K562 (cell line): Measurements from ENCODE around the gene THADA. TPM values are rescaled to one million over a fixed set of nuclear protein-coding genes. Genes with fewer than 3 reads are reported as not detected.

ENCODE experiments used
- ATAC-seq: fragments of 200-7000 bp; cut with Tn5 transposase; 3 replicates; pipeline ENCODE4 v1.9.1; 2020; ENCODE audit warnings: moderate library complexity
- BruUV-seq: library from RNA; stranded (reverse); fragments of 400-500 nt; replicated peaks from 2 replicates; lab custom pipeline; 2021; lab: Mats Ljungman, UMichigan
- CTCF ChIA-PET: fragments of 300-600 bp; formaldehyde crosslinking; extraction: SDS; loops from one replicate; lab custom pipeline; 2021; ENCODE audit warnings: low intra/inter-chr PET ratio; lab: Yijun Ruan, JAX
- POLR2A ChIA-PET: fragments of 300-600, 350-650 bp; sonication (Branson Sonifier 250); formaldehyde crosslinking; extraction: SDS; loops from one replicate; lab custom pipeline; 2021; ENCODE audit warnings: antibody characterized with exemption, inconsistent platforms; lab: Yijun Ruan, JAX
- DNase-seq, 4 experiments: peaks; one replicate each; pipeline versions ENCODE4 v3.0.0 to v3.0.0-alpha.2; 2011 to 2018; ENCODE audit warnings: low spot score in 3 of 4, mixed read lengths in 3 of 4; ENCODE audit errors: extremely low read depth in 1 of 4
- FAIRE-seq: peaks from 2 replicates; lab custom pipeline; 2011; peaks lifted over from hg19 to GRCh38; lab: Jason Lieb, UNC
- H2AFZ ChIP-seq: 2 replicates; pipeline ENCODE4 v1.6.0; 2011; ENCODE audit warnings: low read depth, low read length, control low read depth, inconsistent platforms
- H3K27ac ChIP-seq: fragments of 200-600 bp; 3 replicates; pipeline ENCODE4 v1.8.0; 2011; ENCODE audit warnings: low read depth, mild to moderate bottlenecking, control low read depth, inconsistent platforms, low read length, moderate library complexity, mixed read lengths; ENCODE audit errors: extremely low read depth
- H3K27me3 ChIP-seq, 2 experiments: fragments of 300-600 bp in 1 of 2; 2 replicates in 1 of 2; 3 replicates in 1 of 2; pipeline versions ENCODE4 v1.6.0 to v1.8.0; 2011; ENCODE audit warnings: inconsistent platforms in 2 of 2, low read length in 2 of 2, mild to moderate bottlenecking in 1 of 2, mixed read lengths in 1 of 2, moderate library complexity in 1 of 2; ENCODE audit not compliant: control insufficient read depth in 2 of 2, insufficient read depth in 2 of 2
- H3K36me3 ChIP-seq: fragments of 300-600 bp; 3 replicates; pipeline ENCODE4 v1.8.0; 2011; ENCODE audit warnings: mild to moderate bottlenecking, low read length, inconsistent platforms; ENCODE audit not compliant: control insufficient read depth, insufficient read depth
- H3K4me1 ChIP-seq, 2 experiments: fragments of 200-600 bp in 1 of 2; replicated peaks in 1 of 2; 2 replicates in 1 of 2; 3 replicates in 1 of 2; pipeline versions ENCODE4 v1.5.1 to v1.8.0; 2011; ENCODE audit warnings: inconsistent platforms in 2 of 2, low read length in 2 of 2, mild to moderate bottlenecking in 1 of 2, mixed read lengths in 1 of 2, moderate library complexity in 1 of 2; ENCODE audit not compliant: control insufficient read depth in 2 of 2, insufficient read depth in 2 of 2
- H3K4me2 ChIP-seq: 2 replicates; pipeline ENCODE4 v1.6.1; 2011; ENCODE audit warnings: low read length, control low read depth, inconsistent platforms, mixed read lengths; ENCODE audit not compliant: insufficient read depth
- H3K4me3 ChIP-seq: fragments of 200-600 bp; sonication (generic), shearing (Covaris generic); 2 replicates; pipeline ENCODE4 v1.5.1; 2016; ENCODE audit warnings: control low read depth, inconsistent platforms
- H3K79me2 ChIP-seq: fragments of 200-600 bp; 3 replicates; pipeline ENCODE4 v1.8.0; 2011; ENCODE audit warnings: low read length, inconsistent platforms; ENCODE audit not compliant: control insufficient read depth, insufficient read depth
- H3K9ac ChIP-seq, 2 experiments: 2 replicates each; pipeline versions ENCODE4 v1.6.0 to v1.6.1; 2011; ENCODE audit warnings: low read depth in 2 of 2, low read length in 2 of 2, control low read depth in 1 of 2, inconsistent platforms in 1 of 2, mild to moderate bottlenecking in 1 of 2, mixed read lengths in 1 of 2; ENCODE audit not compliant: insufficient read depth in 1 of 2
- H3K9me1 ChIP-seq: one replicate; pipeline ENCODE4 v1.6.0; 2011; ENCODE audit warnings: inconsistent platforms, mild to moderate bottlenecking, low read length, moderate library complexity; ENCODE audit not compliant: control insufficient read depth, insufficient read depth
- H3K9me3 ChIP-seq: replicated peaks from 2 replicates; pipeline ENCODE4 v1.5.1; 2011; ENCODE audit warnings: low read depth, low read length, inconsistent platforms; ENCODE audit not compliant: control insufficient read depth, insufficient read depth
- H4K20me1 ChIP-seq: replicated peaks from 2 replicates; pipeline ENCODE4 v1.6.1; 2011; ENCODE audit warnings: low read length, inconsistent platforms, mixed read lengths; ENCODE audit not compliant: control insufficient read depth, insufficient read depth
- C11orf30 ChIP-seq: fragments of 450-650 bp; IDR thresholded peaks from 2 replicates; pipeline ENCODE4 v1.6.1; 2016; ENCODE audit warnings: low read depth, mild to moderate bottlenecking
- ELF1 ChIP-seq: fragments of 200-800 bp; sonication (Bioruptor generic); IDR thresholded peaks from 2 replicates; pipeline ENCODE4 v1.6.1; 2016; ENCODE audit warnings: missing genetic modification characterization, missing compliant biosample characterization
- FOXM1 ChIP-seq, 2 experiments: fragments of 450-650 bp in 1 of 2; sonication (generic) in 1 of 2; formaldehyde crosslinking in 1 of 2; IDR thresholded peaks; 2 replicates each; pipeline versions ENCODE4 v1.6.1 to v1.9.0; 2017 to 2022; ENCODE audit warnings: low read depth in 2 of 2, mild to moderate bottlenecking in 2 of 2, missing genetic modification reagents in 1 of 2, moderate library complexity in 1 of 2
- GATA2 ChIP-seq: sonication (generic); formaldehyde crosslinking; IDR thresholded peaks from 2 replicates; pipeline ENCODE4 v1.4.0; 2020; ENCODE audit warnings: mild to moderate bottlenecking, missing genetic modification reagents
- MEF2D ChIP-seq: conservative IDR thresholded peaks from 2 replicates; pipeline ENCODE4 v1.6.1; 2016; ENCODE audit warnings: low read depth, missing genetic modification characterization, missing compliant biosample characterization
- NELFE ChIP-seq: IDR thresholded peaks from 2 replicates; pipeline ENCODE4 v1.6.1; 2011; ENCODE audit warnings: mild to moderate bottlenecking; ENCODE audit not compliant: insufficient read depth, insufficient read length
- NFIX ChIP-seq: fragments of 250-450 bp; sonication (Bioruptor Pico); IDR thresholded peaks from 2 replicates; pipeline ENCODE4 v1.4.0; 2020; ENCODE audit warnings: low read depth, mild to moderate bottlenecking, moderate library complexity
- PTRF ChIP-seq: fragments of 450-650 bp; IDR thresholded peaks from 2 replicates; pipeline ENCODE4 v1.6.1; 2016; ENCODE audit warnings: mild to moderate bottlenecking, missing genetic modification characterization, missing compliant biosample characterization
- ZNF384 ChIP-seq: IDR thresholded peaks from 2 replicates; pipeline ENCODE4 v1.6.1; 2012; ENCODE audit warnings: low read depth, low read length, improper control_type of control experiment
- ZNF57 ChIP-seq: fragments of 450-650 bp; formaldehyde crosslinking; IDR thresholded peaks from 2 replicates; pipeline ENCODE4 v1.4.0; 2020; ENCODE audit warnings: mild to moderate bottlenecking, moderate library complexity
- ZNF717 ChIP-seq: fragments of 250-450 bp; sonication (Bioruptor Pico); IDR thresholded peaks from 2 replicates; pipeline ENCODE4 v1.5.0; 2021
- WGBS: fragments of 100-300 bp; shearing (Covaris generic); methylation state at CpG from one replicate; pipeline ENCODE4 v1.1.6; 2016; ENCODE audit warnings: low coverage, mixed read lengths; ENCODE audit not compliant: insufficient coverage; ENCODE audit errors: missing lambda C conversion rate; 5-methylcytosine and 5-hydroxymethylcytosine counted together
- in situ Hi-C: fragments of 300-500 bp; cut with MboI; formaldehyde crosslinking; loops from 4 replicates; pipeline ENCODE4 v1.15.0; 2018; ENCODE audit warnings: inconsistent platforms, mixed read lengths
- intact Hi-C: fragments of 100-400 bp; cut with micrococcal nuclease; formaldehyde crosslinking; loops from 2 replicates; pipeline ENCODE4 v1.14.2; 2022
- polyA plus RNA-seq, 8 experiments: library from polyadenylated mRNA; depleted of rRNA in 4 of 8; stranded (reverse) in 5 of 8; unstranded in 3 of 8; fragments of >200 nt; fragmentation: Nextera tagmentation in 2 of 8; fragmentation: Illumina TruSeq in 1 of 8; extraction: Ambion mirVana in 2 of 8; extraction: Trizol in 1 of 8; gene quantifications; 2 replicates each; pipeline versions ENCODE4 v1.2.1 to v1.2.3, GENCODE V29; 2011 to 2014; ENCODE audit warnings: inconsistent platforms in 1 of 8, missing spikeins in 1 of 8
- total RNA-seq, 7 experiments: library from RNA; depleted of rRNA in 6 of 7; stranded (reverse); fragments of >200 nt in 6 of 7; fragmentation: Illumina TruSeq in 2 of 7; extraction: Trizol in 2 of 7; gene quantifications; 2 replicates each; pipeline versions ENCODE4 v1.2.1 to v1.2.3, GENCODE V29; 2011 to 2021; ENCODE audit warnings: low replicate concordance in 1 of 7
- TF ChIP-seq, protein P1 (sequence below): sonication (generic); formaldehyde crosslinking; IDR thresholded peaks from 2 replicates; pipeline ENCODE4 v1.8.0; 2022; ENCODE audit warnings: mild to moderate bottlenecking, low read depth, missing genetic modification reagents
- TF ChIP-seq, protein P2 (sequence below): sonication (generic); formaldehyde crosslinking; IDR thresholded peaks from 2 replicates; pipeline ENCODE4 v1.4.0; 2020; ENCODE audit warnings: mild to moderate bottlenecking, missing genetic modification reagents
- TF ChIP-seq, protein P3 (sequence below): sonication (generic); formaldehyde crosslinking; IDR thresholded peaks from 2 replicates; pipeline ENCODE4 v1.8.0; 2022; ENCODE audit warnings: mild to moderate bottlenecking, missing genetic modification reagents
- TF ChIP-seq, protein P4 (sequence below): fragments of 250-450 bp; sonication (Bioruptor Pico); IDR thresholded peaks from 2 replicates; pipeline ENCODE4 v1.5.0; 2020; ENCODE audit warnings: mild to moderate bottlenecking, borderline replicate concordance

The THADA gene
- total and polyA plus RNA-seq, 9 of the 15 experiments (the other 6 are each of a cell fraction or from before 2014, with no cell fraction given): 17.8 to 34.7 (median 31.9) TPM

DNA sequence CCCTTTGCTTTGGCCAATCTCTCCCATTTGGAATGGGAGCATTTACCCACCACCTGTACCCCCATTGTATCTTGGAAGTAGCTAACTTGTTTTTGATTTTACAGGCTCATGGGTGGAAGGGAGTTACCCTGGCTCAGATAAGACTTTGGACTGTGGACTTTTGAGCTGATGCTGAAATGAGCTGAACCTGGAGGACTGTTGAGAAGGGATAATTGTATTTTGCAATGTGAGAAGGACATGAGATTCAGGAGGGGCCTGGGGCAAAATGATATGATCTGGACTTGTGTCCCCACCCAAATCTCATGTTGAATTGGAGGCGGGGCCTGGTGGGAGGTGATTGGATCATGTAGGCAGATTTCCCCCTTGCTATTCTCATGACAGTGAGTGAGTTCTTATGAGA, 310.9 kb downstream of the THADA start:
- no peaks in the 10 kb centered on the region for H4K20me1 ChIP-seq
- H3K27ac ChIP-seq: no peak overlapping the region
- no peak overlapping the region for H2AFZ ChIP-seq
- no peak for TF ChIP-seq ZNF717 (CRISPR knock-in tag)
- no peak for TF ChIP-seq ELF1 (tag)
- TF ChIP-seq NELFE: no peak
- TF ChIP-seq, protein P1, sequence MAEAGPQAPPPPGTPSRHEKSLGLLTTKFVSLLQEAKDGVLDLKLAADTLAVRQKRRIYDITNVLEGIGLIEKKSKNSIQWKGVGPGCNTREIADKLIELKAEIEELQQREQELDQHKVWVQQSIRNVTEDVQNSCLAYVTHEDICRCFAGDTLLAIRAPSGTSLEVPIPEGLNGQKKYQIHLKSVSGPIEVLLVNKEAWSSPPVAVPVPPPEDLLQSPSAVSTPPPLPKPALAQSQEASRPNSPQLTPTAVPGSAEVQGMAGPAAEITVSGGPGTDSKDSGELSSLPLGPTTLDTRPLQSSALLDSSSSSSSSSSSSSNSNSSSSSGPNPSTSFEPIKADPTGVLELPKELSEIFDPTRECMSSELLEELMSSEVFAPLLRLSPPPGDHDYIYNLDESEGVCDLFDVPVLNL (CRISPR knock-in tag): no peak
- TF ChIP-seq FOXM1 (IDR thresholded peaks at IDR 0.05; ENCODE audit: low read depth): no peak
- no peak for TF ChIP-seq FOXM1 (CRISPR knock-in tag; IDR thresholded peaks at IDR 0.05; ENCODE audit: low read depth)
- TF ChIP-seq, protein P2, sequence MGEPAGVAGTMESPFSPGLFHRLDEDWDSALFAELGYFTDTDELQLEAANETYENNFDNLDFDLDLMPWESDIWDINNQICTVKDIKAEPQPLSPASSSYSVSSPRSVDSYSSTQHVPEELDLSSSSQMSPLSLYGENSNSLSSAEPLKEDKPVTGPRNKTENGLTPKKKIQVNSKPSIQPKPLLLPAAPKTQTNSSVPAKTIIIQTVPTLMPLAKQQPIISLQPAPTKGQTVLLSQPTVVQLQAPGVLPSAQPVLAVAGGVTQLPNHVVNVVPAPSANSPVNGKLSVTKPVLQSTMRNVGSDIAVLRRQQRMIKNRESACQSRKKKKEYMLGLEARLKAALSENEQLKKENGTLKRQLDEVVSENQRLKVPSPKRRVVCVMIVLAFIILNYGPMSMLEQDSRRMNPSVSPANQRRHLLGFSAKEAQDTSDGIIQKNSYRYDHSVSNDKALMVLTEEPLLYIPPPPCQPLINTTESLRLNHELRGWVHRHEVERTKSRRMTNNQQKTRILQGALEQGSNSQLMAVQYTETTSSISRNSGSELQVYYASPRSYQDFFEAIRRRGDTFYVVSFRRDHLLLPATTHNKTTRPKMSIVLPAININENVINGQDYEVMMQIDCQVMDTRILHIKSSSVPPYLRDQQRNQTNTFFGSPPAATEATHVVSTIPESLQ: no peak
- no peak for TF ChIP-seq GATA2
- TF ChIP-seq ZNF384: no peak
- TF ChIP-seq C11orf30: no peak
- TF ChIP-seq, protein P3, sequence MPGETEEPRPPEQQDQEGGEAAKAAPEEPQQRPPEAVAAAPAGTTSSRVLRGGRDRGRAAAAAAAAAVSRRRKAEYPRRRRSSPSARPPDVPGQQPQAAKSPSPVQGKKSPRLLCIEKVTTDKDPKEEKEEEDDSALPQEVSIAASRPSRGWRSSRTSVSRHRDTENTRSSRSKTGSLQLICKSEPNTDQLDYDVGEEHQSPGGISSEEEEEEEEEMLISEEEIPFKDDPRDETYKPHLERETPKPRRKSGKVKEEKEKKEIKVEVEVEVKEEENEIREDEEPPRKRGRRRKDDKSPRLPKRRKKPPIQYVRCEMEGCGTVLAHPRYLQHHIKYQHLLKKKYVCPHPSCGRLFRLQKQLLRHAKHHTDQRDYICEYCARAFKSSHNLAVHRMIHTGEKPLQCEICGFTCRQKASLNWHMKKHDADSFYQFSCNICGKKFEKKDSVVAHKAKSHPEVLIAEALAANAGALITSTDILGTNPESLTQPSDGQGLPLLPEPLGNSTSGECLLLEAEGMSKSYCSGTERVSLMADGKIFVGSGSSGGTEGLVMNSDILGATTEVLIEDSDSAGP (CRISPR knock-in tag): no peak
- TF ChIP-seq ZNF57 (CRISPR knock-in tag): no peak
- no peak for TF ChIP-seq MEF2D (tag)
- no peak for TF ChIP-seq NFIX
- TF ChIP-seq, protein P4, sequence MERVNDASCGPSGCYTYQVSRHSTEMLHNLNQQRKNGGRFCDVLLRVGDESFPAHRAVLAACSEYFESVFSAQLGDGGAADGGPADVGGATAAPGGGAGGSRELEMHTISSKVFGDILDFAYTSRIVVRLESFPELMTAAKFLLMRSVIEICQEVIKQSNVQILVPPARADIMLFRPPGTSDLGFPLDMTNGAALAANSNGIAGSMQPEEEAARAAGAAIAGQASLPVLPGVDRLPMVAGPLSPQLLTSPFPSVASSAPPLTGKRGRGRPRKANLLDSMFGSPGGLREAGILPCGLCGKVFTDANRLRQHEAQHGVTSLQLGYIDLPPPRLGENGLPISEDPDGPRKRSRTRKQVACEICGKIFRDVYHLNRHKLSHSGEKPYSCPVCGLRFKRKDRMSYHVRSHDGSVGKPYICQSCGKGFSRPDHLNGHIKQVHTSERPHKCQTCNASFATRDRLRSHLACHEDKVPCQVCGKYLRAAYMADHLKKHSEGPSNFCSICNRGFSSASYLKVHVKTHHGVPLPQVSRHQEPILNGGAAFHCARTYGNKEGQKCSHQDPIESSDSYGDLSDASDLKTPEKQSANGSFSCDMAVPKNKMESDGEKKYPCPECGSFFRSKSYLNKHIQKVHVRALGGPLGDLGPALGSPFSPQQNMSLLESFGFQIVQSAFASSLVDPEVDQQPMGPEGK (CRISPR knock-in tag): no peak
- TF ChIP-seq PTRF: no peak
- H3K4me2 ChIP-seq: no peak overlapping the region
- peaks cover 0 to 11% of the 10 kb centered on the region in 2 experiments; a peak in 2 of 5 replicates for H3K4me1 ChIP-seq
- H3K9ac ChIP-seq: no peak overlapping the region
- intact Hi-C loops (no loop called here), in situ Hi-C loops (no loop called here)
- ATAC-seq: no peak
- H3K4me3 ChIP-seq: no peak overlapping the region
- POLR2A ChIA-PET: interaction anchor here (1.0 kb wide), 1 partner anchor 18 kb away, joined by 3 read pairs; no protein-coding TSS in a partner anchor
- BruUV-seq: no TSS peak
- H3K9me1 ChIP-seq: no peaks in the 10 kb centered on the region
- CTCF ChIA-PET: no interaction called here
- WGBS: 75% methylated on average over 1 of the region's 1 CpG
- no peaks in the 10 kb centered on the region for H3K27me3 ChIP-seq
- no peak for DNase-seq
- no peaks in the 10 kb centered on the region for H3K79me2 ChIP-seq
- H3K36me3 ChIP-seq: peaks cover 42% of the 10 kb centered on the region
- no peak for FAIRE-seq
- peaks cover 8% of the 10 kb centered on the region for H3K9me3 ChIP-seq
